GM12873 (cell line): ENCODE results near the gene CASP14.

ENCODE experiments used
- CTCF ChIP-seq: IDR thresholded peaks from 2 replicates; pipeline ENCODE4 v1.5.1; 2012; ENCODE audit warnings: low read depth, mild to moderate bottlenecking, moderate library complexity, low read length, control low read depth; ENCODE audit not compliant: insufficient read depth; ENCODE audit errors: missing control alignments

CASP14 gene

DNA sequence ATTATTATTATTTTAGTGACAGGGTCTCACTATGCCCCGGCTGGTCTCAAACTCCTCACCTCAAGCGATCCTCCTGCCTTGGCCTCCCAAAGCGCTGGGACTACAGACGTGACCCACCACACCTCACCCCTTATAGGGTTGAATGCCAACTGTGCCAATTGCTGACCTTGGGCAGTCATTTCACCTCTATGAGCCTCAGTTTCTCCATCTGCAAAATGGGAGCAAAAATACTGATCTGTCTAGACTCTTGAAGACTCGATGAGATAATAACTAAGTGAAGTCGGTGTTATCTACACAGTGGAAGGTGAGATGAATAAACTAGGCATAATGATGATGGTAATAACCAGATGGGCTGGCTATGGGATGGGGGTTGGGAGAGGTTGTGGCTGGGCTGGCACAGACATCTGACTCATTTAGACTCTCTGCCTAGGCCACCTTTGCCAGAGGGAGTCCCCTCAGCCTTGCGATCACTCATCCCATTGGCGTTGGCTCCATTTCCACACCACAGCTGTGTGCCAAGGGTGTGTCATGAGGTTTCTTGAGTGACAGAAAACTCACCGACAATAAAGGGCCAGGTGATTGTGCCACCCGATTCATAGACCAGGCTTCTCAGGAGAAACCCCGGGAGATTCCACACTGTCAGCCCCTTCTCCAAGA, at the start of gene CASP14:
Gene CASP14, plus strand, starts transcription at position 596 of the 657 bp plus-strand sequence. CDS start 2,772 bp downstream, outside the sequence.
- no peak for TF ChIP-seq CTCF

DNA sequence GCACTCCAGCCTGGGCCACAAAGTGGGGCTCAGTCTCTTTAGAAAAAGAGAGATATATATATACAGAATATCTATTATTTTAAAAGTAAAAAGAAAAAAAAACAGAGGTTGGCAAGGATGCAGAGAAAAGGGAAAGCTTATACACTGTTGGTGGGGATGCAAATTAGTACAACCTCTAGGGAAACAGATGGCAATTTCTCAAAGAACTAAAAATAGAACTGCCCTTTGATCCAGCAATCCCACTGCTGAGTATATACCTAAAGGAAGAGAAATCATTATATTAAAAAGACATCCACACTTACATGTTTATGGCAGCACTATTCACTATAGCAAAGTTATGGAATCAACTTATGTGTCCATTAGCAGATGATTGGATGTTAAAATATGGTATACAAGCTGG, 41.0 kb upstream of the CASP14 start:
- TF ChIP-seq CTCF: no peak

- no peak for TF ChIP-seq CTCF
Measured at GRCh38 chr19:15010501-15011300, 38.6 kb upstream of the CASP14 start.

DNA sequence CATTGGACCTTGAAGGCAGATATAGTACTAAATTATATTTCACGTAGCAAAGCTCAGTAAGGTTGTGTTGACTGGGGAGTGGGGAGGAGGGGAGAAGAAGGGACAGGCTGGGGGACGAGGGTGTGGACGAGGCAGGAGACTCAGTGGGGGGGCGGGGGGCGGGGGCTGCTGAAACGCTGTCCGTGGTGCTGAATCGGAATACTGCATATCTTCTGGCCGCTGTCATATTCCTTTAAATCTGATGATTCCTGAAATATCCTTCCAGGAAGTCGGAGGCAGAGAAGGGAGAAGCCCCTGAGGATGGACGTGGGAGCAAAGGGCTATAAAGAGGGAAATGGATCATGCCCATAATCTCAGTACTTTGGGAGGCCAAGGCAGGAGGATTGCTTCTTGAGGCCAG, 34.7 kb upstream of the CASP14 start:
- TF ChIP-seq CTCF: no peak

GRCh38 chr19:15015946-15016542, 33.2 kb upstream of the CASP14 start:
- TF ChIP-seq CTCF: no peak

DNA sequence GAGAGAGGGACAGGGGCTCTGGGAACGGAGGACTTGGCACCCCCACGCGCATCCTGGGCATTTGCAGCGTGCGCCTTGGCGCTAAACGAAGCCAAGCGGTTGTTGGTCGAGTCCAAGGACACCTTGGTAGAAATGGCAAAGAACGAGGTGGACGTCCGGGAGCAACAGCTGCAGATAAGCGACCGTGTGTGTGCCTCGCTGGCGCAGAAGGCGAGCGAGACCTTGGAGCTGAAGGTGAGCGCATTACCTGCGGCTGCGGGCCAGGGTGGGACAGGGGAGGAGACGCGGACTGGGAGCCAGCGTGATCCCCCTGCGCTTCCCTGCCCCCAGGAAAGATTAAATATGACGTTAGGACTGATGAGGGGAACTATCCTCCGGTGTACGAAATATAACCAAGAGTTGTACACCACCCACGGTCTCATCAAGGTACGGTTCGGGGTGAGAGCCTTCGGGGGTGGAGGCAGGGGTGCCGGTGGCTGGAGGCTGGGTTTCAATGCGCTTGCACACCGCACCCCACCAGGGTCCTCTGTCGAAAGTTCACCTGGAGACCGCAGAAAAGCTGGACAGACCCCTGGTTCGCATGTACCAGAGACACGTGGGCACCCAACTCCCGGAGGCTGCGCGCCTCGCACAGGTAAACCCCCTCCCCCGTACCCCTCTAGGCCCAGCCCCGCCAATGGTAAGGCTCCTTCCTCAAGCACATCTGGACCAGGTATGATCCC, 27.8 kb upstream of the CASP14 start:
- no peak for TF ChIP-seq CTCF

DNA sequence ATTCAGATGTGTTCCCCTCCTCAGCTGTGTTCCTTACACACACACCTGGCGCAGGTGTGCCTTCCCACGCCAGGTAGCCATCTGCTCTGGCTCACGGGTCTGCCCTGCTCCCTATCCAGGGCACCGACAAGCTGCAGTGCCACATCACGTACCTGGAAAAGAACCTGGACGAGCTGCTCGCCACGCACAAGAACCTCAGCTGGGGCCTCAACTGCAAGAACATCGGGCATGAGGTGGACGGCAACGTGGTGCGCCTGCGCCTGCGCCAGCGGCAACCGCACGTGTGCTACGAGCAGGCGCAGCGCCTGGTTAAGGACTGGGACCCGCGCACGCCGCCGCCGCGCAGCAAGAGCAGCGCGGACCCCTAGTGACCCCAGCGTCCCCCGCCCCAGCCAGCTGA, 26.5 kb upstream of the CASP14 start:
- TF ChIP-seq CTCF: no peak
